Prostate gland (tissue), 2 donors: ENCODE measurements around the gene CAMK1. TPM values are rescaled to one million over a fixed set of nuclear protein-coding genes. Genes with fewer than 3 reads are reported as not detected.

ENCODE experiments used
- DNase-seq: peaks from one replicate; pipeline ENCODE4 v3.0.0-alpha.2; 2019; ENCODE audit warnings: low spot score
- H3K27ac ChIP-seq, 2 donors: fragments of 200-600 bp; sonication (generic); 2 replicates each; pipeline ENCODE4 v1.5.1; 2017 to 2019
- H3K27me3 ChIP-seq: fragments of 200-600 bp; sonication (generic); replicated peaks from 2 replicates; pipeline ENCODE4 v1.5.1; 2019; ENCODE audit not compliant: insufficient read depth
- H3K36me3 ChIP-seq, 2 donors: fragments of 200-600 bp; sonication (generic); 1 replicate in 1 of 2; 2 replicates in 1 of 2; pipeline versions ENCODE4 v1.5.1 to v1.8.1; 2017 to 2019
- H3K4me1 ChIP-seq: fragments of 200-600 bp; sonication (generic); replicated peaks from 2 replicates; pipeline ENCODE4 v1.5.1; 2019
- H3K4me3 ChIP-seq, 2 donors: fragments of 200-600 bp; sonication (generic); 2 replicates each; pipeline ENCODE4 v1.5.1; 2017 to 2019
- H3K9me3 ChIP-seq: fragments of 200-600 bp; sonication (generic); 2 replicates; pipeline ENCODE4 v1.5.1; 2017
- CTCF ChIP-seq, 4 experiments: fragments of 200-600 bp in 2 of 4; fragments of 450-650 bp in 2 of 4; sonication (generic) in 2 of 4; IDR thresholded peaks; 1 replicate in 3 of 4; 2 replicates in 1 of 4; pipeline ENCODE4 v1.5.1; 2016 to 2019; ENCODE audit warnings: antibody characterized with exemption in 4 of 4, mild to moderate bottlenecking in 2 of 4, moderate library complexity in 2 of 4
- POLR2A ChIP-seq: fragments of 450-650 bp; IDR thresholded peaks from one replicate; pipeline ENCODE4 v1.6.1; 2016; ENCODE audit warnings: antibody characterized with exemption, mild to moderate bottlenecking
- POLR2AphosphoS5 ChIP-seq: sonication (generic); formaldehyde crosslinking; IDR thresholded peaks from one replicate; pipeline ENCODE4 v1.6.1; 2017; ENCODE audit warnings: antibody characterized with exemption
- WGBS: methylation state at CpG from one replicate; pipeline ENCODE4 v1.1.5; 2018; 5-methylcytosine and 5-hydroxymethylcytosine counted together
- intact Hi-C: fragments of 100-400 bp; cut with DNase I; formaldehyde crosslinking; loops from one replicate; pipeline ENCODE4 v1.14.2; 2022
- total RNA-seq, 2 donors: library from RNA; depleted of rRNA; stranded (reverse); fragments of >200 nt; gene quantifications; one replicate each; pipeline ENCODE4 v1.1.0, GENCODE V29; 2016

CAMK1 gene
- total RNA-seq, 2 donors from 2014 or later: 74.4 to 167 TPM

GRCh38 chr3:9742560-9742959 lies 27.2 kb downstream of the CAMK1 start:
- TF ChIP-seq CTCF (IDR thresholded peaks at IDR 0.05) (no peak), POLR2AphosphoS5 (no peak), POLR2A (no peak)
- DNase-seq: no peak
- H3K27me3 ChIP-seq: no peaks in the 10 kb centered on the region
- H3K4me3 ChIP-seq: no peak overlapping the region
- H3K27ac ChIP-seq: no peak overlapping the region
- WGBS: 94% methylated on average over 1 of the region's 1 CpG
- peaks cover 39 to 59% of the 10 kb centered on the region in 2 donors for H3K36me3 ChIP-seq
- intact Hi-C loops: no loop called here
- no peaks in the 10 kb centered on the region for H3K9me3 ChIP-seq
- no peaks in the 10 kb centered on the region for H3K4me1 ChIP-seq

DNA sequence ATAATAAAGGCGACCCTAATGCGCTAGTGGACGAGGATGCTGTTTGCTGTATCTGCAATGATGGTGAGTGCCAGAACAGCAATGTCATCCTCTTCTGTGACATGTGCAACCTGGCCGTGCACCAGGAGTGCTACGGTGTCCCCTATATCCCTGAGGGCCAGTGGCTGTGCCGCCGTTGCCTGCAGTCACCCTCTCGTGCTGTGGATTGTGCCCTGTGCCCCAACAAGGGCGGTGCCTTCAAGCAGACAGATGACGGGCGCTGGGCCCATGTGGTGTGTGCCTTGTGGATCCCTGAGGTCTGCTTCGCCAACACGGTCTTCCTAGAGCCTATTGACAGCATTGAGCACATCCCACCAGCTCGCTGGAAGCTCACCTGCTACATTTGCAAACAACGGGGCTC lies 30.6 kb downstream of the CAMK1 start:
- DNase-seq: no peak
- Histone ChIP-seq H3K27ac (no peak overlapping the region), H3K9me3 (no peaks in the 10 kb centered on the region), H3K36me3 (peaks cover 22 to 51% of the 10 kb centered on the region in 2 donors), H3K27me3 (no peaks in the 10 kb centered on the region), H3K4me3 (no peak overlapping the region), H3K4me1 (no peaks in the 10 kb centered on the region)
- 92% methylated on average over 15 of the region's 15 CpGs for WGBS
- intact Hi-C loops: loop anchor here (10.0 kb wide), 1 partner anchor 176 kb away; the partner anchor contains the start of gene IL17RC
- TF ChIP-seq CTCF (IDR thresholded peaks at IDR 0.05) (no peak), POLR2A (no peak), POLR2AphosphoS5 (no peak)

- 72% methylated on average over 2 of the region's 2 CpGs for WGBS
- peaks cover 10 to 27% of the 10 kb centered on the region in 2 donors for H3K36me3 ChIP-seq
These were observed 32.9 kb downstream of the CAMK1 start for GRCh38 chr3:9736831-9737230.

GRCh38 chr3:9732740-9733115 lies 37.0 kb downstream of the CAMK1 start:
- Histone ChIP-seq H3K4me3 (peak overlapping the region; percentile 97 to 98), H3K27me3 (no peaks in the 10 kb centered on the region), H3K27ac (no peak overlapping the region), H3K36me3 (peaks cover 0 to 7% of the 10 kb centered on the region in 2 donors), H3K9me3 (no peaks in the 10 kb centered on the region), H3K4me1 (peaks cover 14% of the 10 kb centered on the region)
- TF ChIP-seq CTCF (IDR thresholded peaks at IDR 0.05) (no peak), POLR2A (no peak), POLR2AphosphoS5 (no peak)
- no peak for DNase-seq
- intact Hi-C loops: loop anchor here (5.0 to 10.0 kb wide), 2 partner anchors 110 to 182 kb away; partner anchors contain the start of genes IL17RC and RPUSD3
- WGBS: 15% methylated on average over 7 of the region's 7 CpGs

More at GRCh38 chr3:9736831-9737230, 32.9 kb downstream of the CAMK1 start:
- Histone ChIP-seq H3K4me3 (no peak overlapping the region), H3K4me1 (peaks cover 14% of the 10 kb centered on the region), H3K27me3 (no peaks in the 10 kb centered on the region), H3K9me3 (no peaks in the 10 kb centered on the region), H3K27ac (no peak overlapping the region)
- no peak for TF ChIP-seq CTCF (IDR thresholded peaks at IDR 0.05)
- TF ChIP-seq POLR2AphosphoS5: no peak
- no peak for TF ChIP-seq POLR2A
- no peak for DNase-seq
- intact Hi-C loops: loop anchor here (10.0 kb wide), 1 partner anchor 178 kb away; the partner anchor contains the start of gene IL17RC

DNA sequence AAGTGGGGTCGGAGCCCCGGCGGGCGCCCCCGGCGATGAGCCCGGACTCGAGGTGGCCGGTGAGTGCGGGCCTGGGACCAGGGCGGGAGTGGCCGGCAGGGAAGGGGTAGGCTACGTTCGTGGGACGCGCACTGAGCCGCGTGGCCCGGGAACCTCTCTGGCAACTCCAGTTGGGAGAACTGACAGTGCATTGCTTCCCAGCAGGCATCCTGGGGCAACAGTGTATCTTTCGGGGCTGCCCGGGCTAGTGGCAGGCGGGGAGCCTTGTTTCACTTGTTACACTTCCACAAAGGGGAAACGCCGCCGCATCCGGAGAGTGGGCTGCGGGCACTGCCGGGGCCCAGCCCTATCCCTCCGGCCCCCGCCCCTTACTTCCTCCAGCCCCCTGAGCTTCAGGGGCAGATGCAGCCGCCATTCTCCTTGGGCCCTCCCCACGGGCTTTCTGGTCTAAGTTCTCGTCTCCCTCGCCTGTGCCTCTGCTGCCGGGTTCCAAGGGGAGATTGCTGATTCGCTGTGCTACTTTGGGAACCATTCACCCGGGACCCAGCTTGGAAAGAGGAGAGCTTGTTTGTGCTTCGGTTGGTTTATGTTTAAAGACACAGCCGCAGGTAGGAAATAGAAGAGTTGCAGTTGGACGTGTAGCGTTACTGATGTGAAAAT lies 37.5 kb downstream of the CAMK1 start:
- under 1% methylated on average over 41 of the region's 41 CpGs for WGBS

More for the DNA sequence above, 37.5 kb downstream of the CAMK1 start:
- TF ChIP-seq POLR2AphosphoS5: no peak
- TF ChIP-seq POLR2A: no peak
- TF ChIP-seq CTCF (IDR thresholded peaks at IDR 0.05): no peak
- intact Hi-C loops: loop anchor here (5.0 to 10.0 kb wide), 2 partner anchors 110 to 183 kb away; partner anchors contain the start of genes IL17RC and RPUSD3
- peaks cover 0 to 7% of the 10 kb centered on the region in 2 donors for H3K36me3 ChIP-seq
- DNase-seq: no peak
- H3K4me3 ChIP-seq: peak overlapping the region; percentile 97 to 98
- no peaks in the 10 kb centered on the region for H3K9me3 ChIP-seq
- peaks cover 14% of the 10 kb centered on the region for H3K4me1 ChIP-seq
- no peaks in the 10 kb centered on the region for H3K27me3 ChIP-seq
- H3K27ac ChIP-seq: peak overlapping the region; percentile 96 to 97
